Fibroblast of lung (primary cell): ENCODE data around the gene RIPK4.

Source experiments
- CTCF ChIP-seq, 2 donors: IDR thresholded peaks in 1 of 2; conservative IDR thresholded peaks in 1 of 2; 1 replicate in 1 of 2; 2 replicates in 1 of 2; pipeline ENCODE4 v1.5.1; 2011 to 2012; ENCODE audit warnings: low read length in 2 of 2, control low read depth in 1 of 2, inconsistent platforms in 1 of 2, low read depth in 1 of 2, mild to moderate bottlenecking in 1 of 2
- EZH2 ChIP-seq: IDR thresholded peaks from 2 replicates; pipeline ENCODE4 v1.5.1; 2012; ENCODE audit warnings: low read length, control low read depth, mild to moderate bottlenecking; ENCODE audit errors: missing control alignments

GRCh38 chr21:41742073-41742875, 24.6 kb downstream of the RIPK4 start:
- no peak for TF ChIP-seq EZH2
- no peak for TF ChIP-seq CTCF (conservative IDR thresholded peaks at IDR 0.05 in 1 of 2, IDR thresholded peaks at IDR 0.05 in 1 of 2; ENCODE audit: low read depth in 1 of 2, low read length in 2 of 2)
